HCT116 (cell line): ENCODE data around the gene ZSWIM9. TPM values are rescaled to one million over a fixed set of nuclear protein-coding genes. Genes with fewer than 3 reads are reported as not detected.

Experiments used
- ATAC-seq: fragments of 200-7000 bp; cut with Tn5 transposase; 2 replicates; pipeline ENCODE4 v1.9.1; 2020; ENCODE audit warnings: mild to moderate bottlenecking, moderate library complexity
- BruUV-seq: library from RNA; stranded (reverse); fragments of 400-500 nt; replicated peaks from 2 replicates; lab custom pipeline; 2021; lab: Mats Ljungman, UMichigan
- CTCF ChIA-PET: fragments of 300-600 bp; sonication (Branson Sonifier 250); formaldehyde crosslinking; loops from one replicate; lab custom pipeline; 2021; ENCODE audit warnings: antibody characterized with exemption; lab: Charles Lee
- POLR2A ChIA-PET: fragments of 300-600, 350-600 bp; sonication (Branson Sonifier 250); formaldehyde crosslinking; loops from one replicate; lab custom pipeline; 2021; ENCODE audit warnings: antibody characterized with exemption; lab: Charles Lee
- RAD21 ChIA-PET, 2 experiments: fragments of 300-600 bp; sonication (Branson Sonifier 250); formaldehyde crosslinking; loops; one replicate each; lab custom pipeline; 2023; ENCODE audit warnings: low total read pairs in 2 of 2; ENCODE audit not compliant: uncharacterized antibody in 2 of 2, unreplicated experiment in 2 of 2, low non-redundant PET in 1 of 2; lab: Charles Lee
- DNase-seq: peaks from one replicate; pipeline ENCODE4 v3.0.0-alpha.2; 2010; ENCODE audit warnings: low read depth, low spot score
- H2AFZ ChIP-seq: fragments of 200-600 bp; shearing (Covaris generic), sonication (generic); 2 replicates; pipeline ENCODE4 v1.6.1; 2017; ENCODE audit warnings: low read depth, mixed run types, mixed read lengths, antibody characterized with exemption, low read length; ENCODE audit not compliant: poor library complexity, severe bottlenecking
- H3K27ac ChIP-seq: 2 replicates; pipeline ENCODE4 v1.5.1; 2012; ENCODE audit warnings: low read depth, low read length
- H3K27me3 ChIP-seq: fragments of 200-600 bp; sonication (generic); 2 replicates; pipeline ENCODE4 v1.6.1; 2016; ENCODE audit warnings: mixed run types, low read length, mixed read lengths; ENCODE audit not compliant: insufficient read depth
- H3K36me3 ChIP-seq, 2 experiments: fragments of 200-500 bp in 1 of 2; fragments of 200-600 bp in 1 of 2; sonication (Bioruptor generic) in 1 of 2; sonication (generic) in 1 of 2; 2 replicates each; pipeline versions ENCODE4 v1.5.1 to v1.6.1; 2014 to 2016; ENCODE audit warnings: low read length in 2 of 2, inconsistent platforms in 1 of 2, mixed read lengths in 1 of 2, mixed run types in 1 of 2; ENCODE audit not compliant: insufficient read depth in 2 of 2, control insufficient read depth in 1 of 2
- H3K4me1 ChIP-seq, 2 experiments: fragments of 200-600 bp in 1 of 2; sonication (generic) in 1 of 2; 2 replicates each; pipeline versions ENCODE4 v1.5.1 to v1.6.1; 2012 to 2017; ENCODE audit warnings: low read length in 2 of 2, inconsistent platforms in 1 of 2, mild to moderate bottlenecking in 1 of 2, mixed read lengths in 1 of 2, mixed run types in 1 of 2, moderate library complexity in 1 of 2; ENCODE audit not compliant: insufficient read depth in 2 of 2, control insufficient read depth in 1 of 2
- H3K4me2 ChIP-seq: fragments of 200-600 bp; sonication (generic); 2 replicates; pipeline ENCODE4 v1.6.1; 2017; ENCODE audit warnings: mixed run types, low read length, mixed read lengths
- H3K4me3 ChIP-seq, 2 experiments: fragments of 200-600 bp in 1 of 2; sonication (generic) in 1 of 2; replicated peaks in 1 of 2; 2 replicates each; pipeline ENCODE4 v1.5.1; 2011 to 2016; ENCODE audit warnings: low read length in 2 of 2, control low read depth in 1 of 2, low read depth in 1 of 2, mild to moderate bottlenecking in 1 of 2, mixed read lengths in 1 of 2, mixed run types in 1 of 2
- H3K79me2 ChIP-seq: fragments of 200-600 bp; sonication (generic); 2 replicates; pipeline ENCODE4 v1.6.1; 2017; ENCODE audit warnings: mild to moderate bottlenecking, mixed run types, low read length, moderate library complexity, mixed read lengths; ENCODE audit not compliant: insufficient read depth
- H3K9ac ChIP-seq: fragments of 200-600 bp; sonication (generic); 2 replicates; pipeline ENCODE4 v1.6.1; 2016; ENCODE audit warnings: low read length, mixed read lengths
- H3K9me2 ChIP-seq: fragments of 200-600 bp; sonication (generic), shearing (Covaris generic); 2 replicates; pipeline ENCODE4 v1.6.1; 2017; ENCODE audit warnings: mixed run types, mild to moderate bottlenecking, moderate library complexity; ENCODE audit not compliant: insufficient read depth
- H3K9me3 ChIP-seq, 2 experiments: fragments of 200-500 bp in 1 of 2; fragments of 200-600 bp in 1 of 2; sonication (Bioruptor generic) in 1 of 2; sonication (generic) in 1 of 2; 2 replicates each; pipeline ENCODE4 v1.6.1; 2014 to 2017; ENCODE audit warnings: low read length in 2 of 2, mixed read lengths in 2 of 2, inconsistent platforms in 1 of 2, low read depth in 1 of 2, mild to moderate bottlenecking in 1 of 2, mixed run types in 1 of 2, moderate library complexity in 1 of 2; ENCODE audit not compliant: control insufficient read depth in 1 of 2, insufficient read depth in 1 of 2
- H4K20me1 ChIP-seq: fragments of 200-600 bp; sonication (generic), shearing (Covaris generic); 2 replicates; pipeline ENCODE4 v1.6.1; 2017; ENCODE audit warnings: mixed run types, mild to moderate bottlenecking, moderate library complexity; ENCODE audit not compliant: insufficient read depth
- CBX3 ChIP-seq: IDR thresholded peaks from 2 replicates; pipeline ENCODE4 v1.6.1; 2012; ENCODE audit warnings: low read depth
- CEBPB ChIP-seq: IDR thresholded peaks from 2 replicates; pipeline ENCODE4 v1.6.1; 2012; ENCODE audit warnings: low read depth
- ELF1 ChIP-seq: IDR thresholded peaks from 2 replicates; pipeline ENCODE4 v1.6.1; 2012; ENCODE audit warnings: low read depth, borderline replicate concordance
- EZH2 ChIP-seq: fragments of 200-600 bp; sonication (generic); IDR thresholded peaks from 2 replicates; pipeline ENCODE4 v1.6.1; 2017; ENCODE audit warnings: antibody characterized with exemption, mixed run types
- EZH2phosphoT487 ChIP-seq: fragments of 200-600 bp; IDR thresholded peaks from 2 replicates; pipeline ENCODE4 v1.6.1; 2018; ENCODE audit warnings: antibody characterized with exemption, borderline replicate concordance
- POLR2A ChIP-seq: IDR thresholded peaks from 2 replicates; pipeline ENCODE4 v1.7.0; 2011; ENCODE audit warnings: borderline replicate concordance; ENCODE audit not compliant: insufficient read depth, insufficient read length; ENCODE audit errors: extremely low read depth
- SIN3A ChIP-seq: IDR thresholded peaks from 2 replicates; pipeline ENCODE4 v1.6.1; 2012; ENCODE audit warnings: low read depth
- SRF ChIP-seq: IDR thresholded peaks from 2 replicates; pipeline ENCODE4 v1.6.1; 2012; ENCODE audit warnings: low read depth
- YY1 ChIP-seq: IDR thresholded peaks from 2 replicates; pipeline ENCODE4 v1.6.1; 2011; ENCODE audit warnings: low read length, low read depth, moderate library complexity, mild to moderate bottlenecking; ENCODE audit not compliant: insufficient replicate concordance; ENCODE audit errors: extremely low read depth
- intact Hi-C: fragments of 100-400 bp; cut with micrococcal nuclease; formaldehyde crosslinking; loops from 2 replicates; pipeline ENCODE4 v1.10.0; 2022
- total RNA-seq: library from RNA; stranded (reverse); gene quantifications from one replicate; pipeline ENCODE4 v1.2.1, GENCODE V29; 2021; ENCODE audit not compliant: unreplicated experiment
- TF ChIP-seq, protein P1 (sequence below): IDR thresholded peaks from 2 replicates; pipeline ENCODE4 v1.6.1; 2012
- TF ChIP-seq, protein P2 (sequence below): IDR thresholded peaks from 2 replicates; pipeline ENCODE4 v1.6.1; 2012; ENCODE audit warnings: low read depth
- TF ChIP-seq, protein P3 (sequence below): IDR thresholded peaks from 2 replicates; pipeline ENCODE4 v1.6.1; 2011; ENCODE audit warnings: mild to moderate bottlenecking, low read length, moderate library complexity; ENCODE audit not compliant: insufficient replicate concordance; ENCODE audit errors: extremely low read depth

The ZSWIM9 gene
- total RNA-seq, 1 experiment from 2014 or later: 10.2 TPM

DNA sequence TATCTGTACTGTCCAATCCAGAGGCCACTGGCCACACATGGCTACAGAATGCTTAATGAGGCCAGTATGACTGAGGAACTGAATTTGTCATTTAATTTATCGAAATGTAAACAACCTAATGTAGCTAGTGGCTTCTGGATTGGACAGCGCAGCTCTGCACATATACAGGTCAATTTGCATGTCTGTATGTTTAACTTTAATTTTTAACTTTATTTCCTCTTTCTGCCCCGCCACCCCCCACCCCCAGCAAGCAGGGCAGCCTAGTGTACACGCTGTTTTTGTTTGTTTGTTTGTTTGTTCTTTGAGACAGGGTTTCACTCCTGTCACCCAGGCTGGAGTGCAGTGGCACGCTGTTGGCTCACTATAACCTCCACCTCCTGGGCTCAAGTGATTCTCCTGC lies 15.5 kb downstream of the ZSWIM9 start:
- ATAC-seq (no peak), DNase-seq (no peak)
- Histone ChIP-seq H4K20me1 (no peaks in the 10 kb centered on the region), H3K4me3 (no peak overlapping the region), H3K4me2 (no peak overlapping the region), H3K4me1 (peaks cover 0 to 7% of the 10 kb centered on the region in 2 experiments; a peak in 1 of 4 replicates), H3K9ac (no peak overlapping the region), H3K9me2 (no peaks in the 10 kb centered on the region), H2AFZ (no peak overlapping the region), H3K27ac (no peak overlapping the region), H3K36me3 (0 out of 4 replicates have a peak, but pooled peaks cover 2 to 4% of the 10 kb centered on the region in 2 experiments), H3K9me3 (peaks cover 0 to 3% of the 10 kb centered on the region in 2 experiments; a peak in 1 of 4 replicates), H3K79me2 (no peaks in the 10 kb centered on the region), H3K27me3 (no peaks in the 10 kb centered on the region)
- intact Hi-C loops: no loop called here
- ChIA-PET POLR2A (no interaction called here), RAD21 (no interaction called here), CTCF (no interaction called here)
- no peak for TF ChIP-seq EZH2phosphoT487
- TF ChIP-seq, protein P1, sequence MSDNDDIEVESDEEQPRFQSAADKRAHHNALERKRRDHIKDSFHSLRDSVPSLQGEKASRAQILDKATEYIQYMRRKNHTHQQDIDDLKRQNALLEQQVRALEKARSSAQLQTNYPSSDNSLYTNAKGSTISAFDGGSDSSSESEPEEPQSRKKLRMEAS: no peak
- TF ChIP-seq YY1: no peak
- TF ChIP-seq SRF: no peak
- no peak for TF ChIP-seq CBX3
- TF ChIP-seq, protein P2, sequence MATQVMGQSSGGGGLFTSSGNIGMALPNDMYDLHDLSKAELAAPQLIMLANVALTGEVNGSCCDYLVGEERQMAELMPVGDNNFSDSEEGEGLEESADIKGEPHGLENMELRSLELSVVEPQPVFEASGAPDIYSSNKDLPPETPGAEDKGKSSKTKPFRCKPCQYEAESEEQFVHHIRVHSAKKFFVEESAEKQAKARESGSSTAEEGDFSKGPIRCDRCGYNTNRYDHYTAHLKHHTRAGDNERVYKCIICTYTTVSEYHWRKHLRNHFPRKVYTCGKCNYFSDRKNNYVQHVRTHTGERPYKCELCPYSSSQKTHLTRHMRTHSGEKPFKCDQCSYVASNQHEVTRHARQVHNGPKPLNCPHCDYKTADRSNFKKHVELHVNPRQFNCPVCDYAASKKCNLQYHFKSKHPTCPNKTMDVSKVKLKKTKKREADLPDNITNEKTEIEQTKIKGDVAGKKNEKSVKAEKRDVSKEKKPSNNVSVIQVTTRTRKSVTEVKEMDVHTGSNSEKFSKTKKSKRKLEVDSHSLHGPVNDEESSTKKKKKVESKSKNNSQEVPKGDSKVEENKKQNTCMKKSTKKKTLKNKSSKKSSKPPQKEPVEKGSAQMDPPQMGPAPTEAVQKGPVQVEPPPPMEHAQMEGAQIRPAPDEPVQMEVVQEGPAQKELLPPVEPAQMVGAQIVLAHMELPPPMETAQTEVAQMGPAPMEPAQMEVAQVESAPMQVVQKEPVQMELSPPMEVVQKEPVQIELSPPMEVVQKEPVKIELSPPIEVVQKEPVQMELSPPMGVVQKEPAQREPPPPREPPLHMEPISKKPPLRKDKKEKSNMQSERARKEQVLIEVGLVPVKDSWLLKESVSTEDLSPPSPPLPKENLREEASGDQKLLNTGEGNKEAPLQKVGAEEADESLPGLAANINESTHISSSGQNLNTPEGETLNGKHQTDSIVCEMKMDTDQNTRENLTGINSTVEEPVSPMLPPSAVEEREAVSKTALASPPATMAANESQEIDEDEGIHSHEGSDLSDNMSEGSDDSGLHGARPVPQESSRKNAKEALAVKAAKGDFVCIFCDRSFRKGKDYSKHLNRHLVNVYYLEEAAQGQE: no peak
- TF ChIP-seq SIN3A: no peak
- TF ChIP-seq, protein P3, sequence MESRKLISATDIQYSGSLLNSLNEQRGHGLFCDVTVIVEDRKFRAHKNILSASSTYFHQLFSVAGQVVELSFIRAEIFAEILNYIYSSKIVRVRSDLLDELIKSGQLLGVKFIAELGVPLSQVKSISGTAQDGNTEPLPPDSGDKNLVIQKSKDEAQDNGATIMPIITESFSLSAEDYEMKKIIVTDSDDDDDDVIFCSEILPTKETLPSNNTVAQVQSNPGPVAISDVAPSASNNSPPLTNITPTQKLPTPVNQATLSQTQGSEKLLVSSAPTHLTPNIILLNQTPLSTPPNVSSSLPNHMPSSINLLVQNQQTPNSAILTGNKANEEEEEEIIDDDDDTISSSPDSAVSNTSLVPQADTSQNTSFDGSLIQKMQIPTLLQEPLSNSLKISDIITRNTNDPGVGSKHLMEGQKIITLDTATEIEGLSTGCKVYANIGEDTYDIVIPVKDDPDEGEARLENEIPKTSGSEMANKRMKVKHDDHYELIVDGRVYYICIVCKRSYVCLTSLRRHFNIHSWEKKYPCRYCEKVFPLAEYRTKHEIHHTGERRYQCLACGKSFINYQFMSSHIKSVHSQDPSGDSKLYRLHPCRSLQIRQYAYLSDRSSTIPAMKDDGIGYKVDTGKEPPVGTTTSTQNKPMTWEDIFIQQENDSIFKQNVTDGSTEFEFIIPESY: no peak
- no peak for TF ChIP-seq POLR2A
- TF ChIP-seq CEBPB: no peak
- no peak for TF ChIP-seq EZH2
- TF ChIP-seq ELF1: no peak
- no TSS peak for BruUV-seq
